K562 (cell line): ENCODE results near the gene TBX10. TPM values are rescaled to one million over a fixed set of nuclear protein-coding genes. Genes with fewer than 3 reads are reported as not detected.

ENCODE experiments used
- ATAC-seq: fragments of 200-7000 bp; cut with Tn5 transposase; 3 replicates; pipeline ENCODE4 v1.9.1; 2020; ENCODE audit warnings: moderate library complexity
- BruUV-seq: library from RNA; stranded (reverse); fragments of 400-500 nt; replicated peaks from 2 replicates; lab custom pipeline; 2021; lab: Mats Ljungman, UMichigan
- CTCF ChIA-PET: fragments of 300-600 bp; formaldehyde crosslinking; extraction: SDS; loops from one replicate; lab custom pipeline; 2021; ENCODE audit warnings: low intra/inter-chr PET ratio; lab: Yijun Ruan, JAX
- POLR2A ChIA-PET: fragments of 300-600, 350-650 bp; sonication (Branson Sonifier 250); formaldehyde crosslinking; extraction: SDS; loops from one replicate; lab custom pipeline; 2021; ENCODE audit warnings: antibody characterized with exemption, inconsistent platforms; lab: Yijun Ruan, JAX
- DNase-seq, 4 experiments: peaks; one replicate each; pipeline versions ENCODE4 v3.0.0 to v3.0.0-alpha.2; 2011 to 2018; ENCODE audit warnings: low spot score in 3 of 4, mixed read lengths in 3 of 4; ENCODE audit errors: extremely low read depth in 1 of 4
- FAIRE-seq: peaks from 2 replicates; lab custom pipeline; 2011; peaks lifted over from hg19 to GRCh38; lab: Jason Lieb, UNC
- H2AFZ ChIP-seq: 2 replicates; pipeline ENCODE4 v1.6.0; 2011; ENCODE audit warnings: low read depth, low read length, control low read depth, inconsistent platforms
- H3K27ac ChIP-seq: fragments of 200-600 bp; 3 replicates; pipeline ENCODE4 v1.8.0; 2011; ENCODE audit warnings: low read depth, mild to moderate bottlenecking, control low read depth, inconsistent platforms, low read length, moderate library complexity, mixed read lengths; ENCODE audit errors: extremely low read depth
- H3K27me3 ChIP-seq, 2 experiments: fragments of 300-600 bp in 1 of 2; 2 replicates in 1 of 2; 3 replicates in 1 of 2; pipeline versions ENCODE4 v1.6.0 to v1.8.0; 2011; ENCODE audit warnings: inconsistent platforms in 2 of 2, low read length in 2 of 2, mild to moderate bottlenecking in 1 of 2, mixed read lengths in 1 of 2, moderate library complexity in 1 of 2; ENCODE audit not compliant: control insufficient read depth in 2 of 2, insufficient read depth in 2 of 2
- H3K36me3 ChIP-seq: fragments of 300-600 bp; 3 replicates; pipeline ENCODE4 v1.8.0; 2011; ENCODE audit warnings: mild to moderate bottlenecking, low read length, inconsistent platforms; ENCODE audit not compliant: control insufficient read depth, insufficient read depth
- H3K4me1 ChIP-seq, 2 experiments: fragments of 200-600 bp in 1 of 2; replicated peaks in 1 of 2; 2 replicates in 1 of 2; 3 replicates in 1 of 2; pipeline versions ENCODE4 v1.5.1 to v1.8.0; 2011; ENCODE audit warnings: inconsistent platforms in 2 of 2, low read length in 2 of 2, mild to moderate bottlenecking in 1 of 2, mixed read lengths in 1 of 2, moderate library complexity in 1 of 2; ENCODE audit not compliant: control insufficient read depth in 2 of 2, insufficient read depth in 2 of 2
- H3K4me2 ChIP-seq: 2 replicates; pipeline ENCODE4 v1.6.1; 2011; ENCODE audit warnings: low read length, control low read depth, inconsistent platforms, mixed read lengths; ENCODE audit not compliant: insufficient read depth
- H3K4me3 ChIP-seq: fragments of 200-600 bp; sonication (generic), shearing (Covaris generic); 2 replicates; pipeline ENCODE4 v1.5.1; 2016; ENCODE audit warnings: control low read depth, inconsistent platforms
- H3K79me2 ChIP-seq: fragments of 200-600 bp; 3 replicates; pipeline ENCODE4 v1.8.0; 2011; ENCODE audit warnings: low read length, inconsistent platforms; ENCODE audit not compliant: control insufficient read depth, insufficient read depth
- H3K9ac ChIP-seq, 2 experiments: 2 replicates each; pipeline versions ENCODE4 v1.6.0 to v1.6.1; 2011; ENCODE audit warnings: low read depth in 2 of 2, low read length in 2 of 2, control low read depth in 1 of 2, inconsistent platforms in 1 of 2, mild to moderate bottlenecking in 1 of 2, mixed read lengths in 1 of 2; ENCODE audit not compliant: insufficient read depth in 1 of 2
- H3K9me1 ChIP-seq: one replicate; pipeline ENCODE4 v1.6.0; 2011; ENCODE audit warnings: inconsistent platforms, mild to moderate bottlenecking, low read length, moderate library complexity; ENCODE audit not compliant: control insufficient read depth, insufficient read depth
- H3K9me3 ChIP-seq: replicated peaks from 2 replicates; pipeline ENCODE4 v1.5.1; 2011; ENCODE audit warnings: low read depth, low read length, inconsistent platforms; ENCODE audit not compliant: control insufficient read depth, insufficient read depth
- H4K20me1 ChIP-seq: replicated peaks from 2 replicates; pipeline ENCODE4 v1.6.1; 2011; ENCODE audit warnings: low read length, inconsistent platforms, mixed read lengths; ENCODE audit not compliant: control insufficient read depth, insufficient read depth
- ARHGAP35 ChIP-seq: fragments of 450-650 bp; IDR thresholded peaks from 2 replicates; pipeline ENCODE4 v1.6.1; 2018; ENCODE audit not compliant: partially characterized antibody
- ATF1 ChIP-seq, 2 experiments: fragments of 450-650 bp in 1 of 2; IDR thresholded peaks; 2 replicates each; pipeline ENCODE4 v1.6.1; 2016; ENCODE audit warnings: missing compliant biosample characterization in 1 of 2, missing genetic modification characterization in 1 of 2
- BCOR ChIP-seq: fragments of 450-650 bp; IDR thresholded peaks from 2 replicates; pipeline ENCODE4 v1.6.1; 2016
- BRD9 ChIP-seq: fragments of 450-650 bp; IDR thresholded peaks from 2 replicates; pipeline ENCODE4 v1.6.1; 2018; ENCODE audit warnings: low read depth; ENCODE audit not compliant: partially characterized antibody
- DPF2 ChIP-seq: fragments of 450-650 bp; IDR thresholded peaks from 2 replicates; pipeline ENCODE4 v1.6.1; 2016
- EHMT2 ChIP-seq: fragments of 450-650 bp; IDR thresholded peaks from 2 replicates; pipeline ENCODE4 v1.6.1; 2018; ENCODE audit warnings: antibody characterized with exemption
- JUN ChIP-seq, 2 experiments: sonication (generic) in 1 of 2; formaldehyde crosslinking in 1 of 2; IDR thresholded peaks; 2 replicates each; pipeline versions ENCODE4 v1.6.1 to v1.8.0; 2012 to 2022; ENCODE audit warnings: borderline replicate concordance in 2 of 2, mild to moderate bottlenecking in 2 of 2, improper control_type of control experiment in 1 of 2, low read depth in 1 of 2, low read length in 1 of 2, missing genetic modification reagents in 1 of 2
- OTX1 ChIP-seq: fragments of 450-650 bp; formaldehyde crosslinking; IDR thresholded peaks from 2 replicates; pipeline ENCODE4 v1.4.0; 2022; ENCODE audit warnings: mild to moderate bottlenecking
- PPARD ChIP-seq: fragments of 250-450 bp; sonication (Bioruptor Pico); IDR thresholded peaks from 2 replicates; pipeline ENCODE4 v1.8.0; 2022; ENCODE audit warnings: inconsistent platforms, mild to moderate bottlenecking, moderate library complexity
- RBM25 ChIP-seq: fragments of 200-400 bp; formaldehyde crosslinking; IDR thresholded peaks from 2 replicates; pipeline ENCODE4 v1.6.1; 2018; ENCODE audit warnings: low read length, low read depth, moderate library complexity; ENCODE audit not compliant: severe bottlenecking
- SMARCA5 ChIP-seq: fragments of 450-650 bp; IDR thresholded peaks from 2 replicates; pipeline ENCODE4 v1.6.1; 2016
- SREBF1 ChIP-seq: fragments of 150-350 bp; IDR thresholded peaks from 2 replicates; pipeline ENCODE4 v1.6.1; 2014; ENCODE audit warnings: antibody characterized with exemption, low read depth, low read length, borderline replicate concordance
- TRIM24 ChIP-seq, 2 experiments: fragments of 450-650 bp; IDR thresholded peaks; 2 replicates each; pipeline ENCODE4 v1.6.1; 2016
- ZNF41 ChIP-seq: fragments of 250-450 bp; sonication (Bioruptor Pico); conservative IDR thresholded peaks from 2 replicates; pipeline ENCODE4 v1.4.0; 2020; ENCODE audit warnings: mild to moderate bottlenecking
- ZNF583 ChIP-seq: fragments of 250-450 bp; sonication (Bioruptor Pico); IDR thresholded peaks from 2 replicates; pipeline ENCODE4 v1.4.0; 2020
- WGBS: fragments of 100-300 bp; shearing (Covaris generic); methylation state at CpG from one replicate; pipeline ENCODE4 v1.1.6; 2016; ENCODE audit warnings: low coverage, mixed read lengths; ENCODE audit not compliant: insufficient coverage; ENCODE audit errors: missing lambda C conversion rate; 5-methylcytosine and 5-hydroxymethylcytosine counted together
- in situ Hi-C: fragments of 300-500 bp; cut with MboI; formaldehyde crosslinking; loops from 4 replicates; pipeline ENCODE4 v1.15.0; 2018; ENCODE audit warnings: inconsistent platforms, mixed read lengths
- intact Hi-C: fragments of 100-400 bp; cut with micrococcal nuclease; formaldehyde crosslinking; loops from 2 replicates; pipeline ENCODE4 v1.14.2; 2022
- polyA plus RNA-seq, 8 experiments: library from polyadenylated mRNA; depleted of rRNA in 4 of 8; stranded (reverse) in 5 of 8; unstranded in 3 of 8; fragments of >200 nt; fragmentation: Nextera tagmentation in 2 of 8; fragmentation: Illumina TruSeq in 1 of 8; extraction: Ambion mirVana in 2 of 8; extraction: Trizol in 1 of 8; gene quantifications; 2 replicates each; pipeline versions ENCODE4 v1.2.1 to v1.2.3, GENCODE V29; 2011 to 2014; ENCODE audit warnings: inconsistent platforms in 1 of 8, missing spikeins in 1 of 8
- total RNA-seq, 7 experiments: library from RNA; depleted of rRNA in 6 of 7; stranded (reverse); fragments of >200 nt in 6 of 7; fragmentation: Illumina TruSeq in 2 of 7; extraction: Trizol in 2 of 7; gene quantifications; 2 replicates each; pipeline versions ENCODE4 v1.2.1 to v1.2.3, GENCODE V29; 2011 to 2021; ENCODE audit warnings: low replicate concordance in 1 of 7
- TF ChIP-seq, protein P1 (sequence below): fragments of 450-650 bp; IDR thresholded peaks from one replicate; pipeline ENCODE4 v1.6.1; 2018; ENCODE audit warnings: mild to moderate bottlenecking, moderate library complexity; ENCODE audit not compliant: partially characterized antibody
- TF ChIP-seq, protein P2 (sequence below): fragments of 450-650 bp; formaldehyde crosslinking; conservative IDR thresholded peaks from 2 replicates; pipeline ENCODE4 v1.4.0; 2022; ENCODE audit warnings: mild to moderate bottlenecking, missing genetic modification characterization
- TF ChIP-seq, protein P3 (sequence below): sonication (generic); formaldehyde crosslinking; IDR thresholded peaks from 2 replicates; pipeline ENCODE4 v1.8.0; 2023; ENCODE audit warnings: mild to moderate bottlenecking, missing genetic modification reagents

Gene TBX10
- total and polyA plus RNA-seq, 9 of the 15 experiments (the other 6 are each of a cell fraction or from before 2014, with no cell fraction given) = not detected

DNA sequence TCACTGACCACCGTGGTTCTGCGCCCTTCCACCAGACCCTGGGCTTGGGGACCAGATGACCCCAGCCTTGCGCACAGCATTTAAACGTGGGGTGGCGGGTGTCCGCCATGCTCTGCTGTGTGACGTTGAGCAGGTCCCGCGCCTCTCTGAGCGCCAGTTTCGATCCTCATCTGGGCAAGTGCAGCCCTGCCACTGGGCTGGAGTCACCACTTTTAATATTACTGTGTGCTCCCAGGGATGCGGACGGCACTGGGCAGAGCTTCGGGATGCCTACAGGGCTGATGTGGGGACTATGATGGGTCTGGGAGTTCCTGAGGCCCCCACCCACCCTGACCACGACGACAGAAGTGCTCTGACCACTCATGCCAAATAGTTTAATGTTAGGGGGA lies 8.6 kb downstream of the TBX10 start:
- FAIRE-seq = no peak
- peak overlapping the region; percentile 80 for H3K27ac ChIP-seq
- no peak for DNase-seq
- H3K79me2 ChIP-seq = no peaks in the 10 kb centered on the region
- H4K20me1 ChIP-seq = no peaks in the 10 kb centered on the region
- no peak for ATAC-seq
- POLR2A ChIA-PET = interaction anchor here (1.1 to 2.0 kb wide), 4 partner anchors 21 to 54 kb away, joined by 3 to 6 read pairs (median 6); no protein-coding TSS in a partner anchor
- no peaks in the 10 kb centered on the region for H3K9me1 ChIP-seq
- peak overlapping the region; percentile 63 to 93 for H3K9ac ChIP-seq
- CTCF ChIA-PET = interaction anchor here (0.6 kb wide), 1 partner anchor 14 kb away, joined by 3 read pairs; no protein-coding TSS in a partner anchor
- H3K9me3 ChIP-seq = no peaks in the 10 kb centered on the region
- peaks cover 10 to 72% of the 10 kb centered on the region in 2 experiments for H3K4me1 ChIP-seq
- intact Hi-C loops = loop anchor here (5.0 kb wide), 1 partner anchor 66 kb away; no protein-coding TSS in a partner anchor
- 54% methylated on average over 16 of the region's 16 CpGs for WGBS
- no peaks in the 10 kb centered on the region for H3K27me3 ChIP-seq
- BruUV-seq = no TSS peak
- H3K4me3 ChIP-seq = peak overlapping the region; percentile 71
- peak overlapping the region; percentile 98 for H2AFZ ChIP-seq
- in situ Hi-C loops = no loop called here
- peaks cover 15% of the 10 kb centered on the region; the same call in 1 of the 3 replicates for H3K36me3 ChIP-seq
- peak overlapping the region; percentile 93 for H3K4me2 ChIP-seq
- TF ChIP-seq ZNF41 (CRISPR knock-in tag) = no peak
- TF ChIP-seq, protein P1, sequence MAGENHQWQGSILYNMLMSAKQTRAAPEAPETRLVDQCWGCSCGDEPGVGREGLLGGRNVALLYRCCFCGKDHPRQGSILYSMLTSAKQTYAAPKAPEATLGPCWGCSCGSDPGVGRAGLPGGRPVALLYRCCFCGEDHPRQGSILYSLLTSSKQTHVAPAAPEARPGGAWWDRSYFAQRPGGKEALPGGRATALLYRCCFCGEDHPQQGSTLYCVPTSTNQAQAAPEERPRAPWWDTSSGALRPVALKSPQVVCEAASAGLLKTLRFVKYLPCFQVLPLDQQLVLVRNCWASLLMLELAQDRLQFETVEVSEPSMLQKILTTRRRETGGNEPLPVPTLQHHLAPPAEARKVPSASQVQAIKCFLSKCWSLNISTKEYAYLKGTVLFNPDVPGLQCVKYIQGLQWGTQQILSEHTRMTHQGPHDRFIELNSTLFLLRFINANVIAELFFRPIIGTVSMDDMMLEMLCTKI = no peak
- TF ChIP-seq JUN (IDR thresholded peaks at IDR 0.05; ENCODE audit: borderline replicate concordance, low read depth, low read length) = no peak
- 0 out of 2 replicates have a peak, but pooled peaks have one; percentile 20 for TF ChIP-seq JUN (CRISPR knock-in tag; IDR thresholded peaks at IDR 0.05; ENCODE audit: borderline replicate concordance)
- TF ChIP-seq DPF2 = peak; percentile 43; the same call in 1 of the 2 replicates
- TF ChIP-seq RBM25 = peak; percentile 44
- peak; percentile 98 for TF ChIP-seq BCOR
- TF ChIP-seq, protein P2, sequence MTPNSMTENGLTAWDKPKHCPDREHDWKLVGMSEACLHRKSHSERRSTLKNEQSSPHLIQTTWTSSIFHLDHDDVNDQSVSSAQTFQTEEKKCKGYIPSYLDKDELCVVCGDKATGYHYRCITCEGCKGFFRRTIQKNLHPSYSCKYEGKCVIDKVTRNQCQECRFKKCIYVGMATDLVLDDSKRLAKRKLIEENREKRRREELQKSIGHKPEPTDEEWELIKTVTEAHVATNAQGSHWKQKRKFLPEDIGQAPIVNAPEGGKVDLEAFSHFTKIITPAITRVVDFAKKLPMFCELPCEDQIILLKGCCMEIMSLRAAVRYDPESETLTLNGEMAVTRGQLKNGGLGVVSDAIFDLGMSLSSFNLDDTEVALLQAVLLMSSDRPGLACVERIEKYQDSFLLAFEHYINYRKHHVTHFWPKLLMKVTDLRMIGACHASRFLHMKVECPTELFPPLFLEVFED (CRISPR knock-in tag) = 0 out of 2 replicates have a peak, but pooled peaks have one; percentile 7
- TF ChIP-seq SMARCA5 = peak; percentile 97
- TF ChIP-seq TRIM24 (IDR thresholded peaks at IDR 0.05) = no peak
- TF ChIP-seq ATF1 (CRISPR knock-in tag; IDR thresholded peaks at IDR 0.05) = no peak
- TF ChIP-seq ATF1 (tag; IDR thresholded peaks at IDR 0.05) = peak; percentile 41
- no peak for TF ChIP-seq ARHGAP35
- 0 out of 2 replicates have a peak, but pooled peaks have one; percentile 15 for TF ChIP-seq ZNF583 (CRISPR knock-in tag)
- TF ChIP-seq, protein P3, sequence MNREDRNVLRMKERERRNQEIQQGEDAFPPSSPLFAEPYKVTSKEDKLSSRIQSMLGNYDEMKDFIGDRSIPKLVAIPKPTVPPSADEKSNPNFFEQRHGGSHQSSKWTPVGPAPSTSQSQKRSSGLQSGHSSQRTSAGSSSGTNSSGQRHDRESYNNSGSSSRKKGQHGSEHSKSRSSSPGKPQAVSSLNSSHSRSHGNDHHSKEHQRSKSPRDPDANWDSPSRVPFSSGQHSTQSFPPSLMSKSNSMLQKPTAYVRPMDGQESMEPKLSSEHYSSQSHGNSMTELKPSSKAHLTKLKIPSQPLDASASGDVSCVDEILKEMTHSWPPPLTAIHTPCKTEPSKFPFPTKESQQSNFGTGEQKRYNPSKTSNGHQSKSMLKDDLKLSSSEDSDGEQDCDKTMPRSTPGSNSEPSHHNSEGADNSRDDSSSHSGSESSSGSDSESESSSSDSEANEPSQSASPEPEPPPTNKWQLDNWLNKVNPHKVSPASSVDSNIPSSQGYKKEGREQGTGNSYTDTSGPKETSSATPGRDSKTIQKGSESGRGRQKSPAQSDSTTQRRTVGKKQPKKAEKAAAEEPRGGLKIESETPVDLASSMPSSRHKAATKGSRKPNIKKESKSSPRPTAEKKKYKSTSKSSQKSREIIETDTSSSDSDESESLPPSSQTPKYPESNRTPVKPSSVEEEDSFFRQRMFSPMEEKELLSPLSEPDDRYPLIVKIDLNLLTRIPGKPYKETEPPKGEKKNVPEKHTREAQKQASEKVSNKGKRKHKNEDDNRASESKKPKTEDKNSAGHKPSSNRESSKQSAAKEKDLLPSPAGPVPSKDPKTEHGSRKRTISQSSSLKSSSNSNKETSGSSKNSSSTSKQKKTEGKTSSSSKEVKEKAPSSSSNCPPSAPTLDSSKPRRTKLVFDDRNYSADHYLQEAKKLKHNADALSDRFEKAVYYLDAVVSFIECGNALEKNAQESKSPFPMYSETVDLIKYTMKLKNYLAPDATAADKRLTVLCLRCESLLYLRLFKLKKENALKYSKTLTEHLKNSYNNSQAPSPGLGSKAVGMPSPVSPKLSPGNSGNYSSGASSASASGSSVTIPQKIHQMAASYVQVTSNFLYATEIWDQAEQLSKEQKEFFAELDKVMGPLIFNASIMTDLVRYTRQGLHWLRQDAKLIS (CRISPR knock-in tag) = 0 out of 2 replicates have a peak, but pooled peaks have one; percentile 53
- TF ChIP-seq PPARD (CRISPR knock-in tag) = no peak
- TF ChIP-seq SREBF1 = no peak
- no peak for TF ChIP-seq OTX1
- peak; percentile 71 for TF ChIP-seq BRD9
- 0 out of 2 replicates have a peak, but pooled peaks have one; percentile 36 for TF ChIP-seq EHMT2
